ENCODE data around the gene GPR142. TPM values are rescaled to one million over a fixed set of nuclear protein-coding genes. Genes with fewer than 3 reads are reported as not detected.

The GPR142 gene
- total and polyA plus RNA-seq, 2 donors (not counting 3 experiments of a cell fraction or from before 2014, with no cell fraction given), result not detected

GRCh38 chr17:74408815-74409214 lies 41.5 kb downstream of the GPR142 start:
- no peaks in the 10 kb centered on the region for H3K9me3 ChIP-seq (replicated peaks; ENCODE audit: control insufficient read depth, insufficient read depth, low read length)
- H2AFZ ChIP-seq (ENCODE audit: low read depth, low read length), result no peak overlapping the region
- no peak for FAIRE-seq
- H3K27me3 ChIP-seq (ENCODE audit: control insufficient read depth in 2 of 2, insufficient read depth in 2 of 2, low read length in 2 of 2), result no peaks in the 10 kb centered on the region
- dilution Hi-C loops (cut with MboI; ENCODE audit: extremely low pct_ligation_motif_present, low sequenced_read_pairs), result no loop called here
- no peak for DNase-seq (ENCODE audit: low read depth, low spot score)
- no peak overlapping the region for H3K4me2 ChIP-seq (ENCODE audit: insufficient read depth, low read length)
- ChIA-PET POLR2A (no interaction called here), CTCF (no interaction called here)
- BruUV-seq (replicated peaks), result no TSS peak
- no peaks in the 10 kb centered on the region for H3K79me2 ChIP-seq (ENCODE audit: control insufficient read depth, insufficient read depth, low read length)
- H3K36me3 ChIP-seq (ENCODE audit: control insufficient read depth in 2 of 2, extremely low read depth in 1 of 2, insufficient read depth in 2 of 2, low read length in 2 of 2), result no peaks in the 10 kb centered on the region
- intact Hi-C loops (cut with micrococcal nuclease), result no loop called here
- no peak overlapping the region for H3K4me3 ChIP-seq (replicated peaks in 1 of 3; ENCODE audit: insufficient read depth in 1 of 3, low read depth in 1 of 3, low read length in 3 of 3)
- no peak overlapping the region for H3K27ac ChIP-seq (ENCODE audit: insufficient read depth, low read depth, low read length)
- H3K4me1 ChIP-seq (ENCODE audit: control insufficient read depth, extremely low read depth, insufficient read depth, low read length), result no peaks in the 10 kb centered on the region
- no peaks in the 10 kb centered on the region for H3K9me1 ChIP-seq (replicated peaks; ENCODE audit: control insufficient read depth, extremely low read depth, insufficient read depth, low read length)
- no peak overlapping the region for H3K9ac ChIP-seq (replicated peaks; ENCODE audit: extremely low read depth, insufficient read depth, low read length)
- TF ChIP-seq MYC (IDR thresholded peaks at IDR 0.05; ENCODE audit: low read depth, low read length) (no peak), GATA2 (IDR thresholded peaks at IDR 0.05; ENCODE audit: insufficient read depth, insufficient read length, low read depth, low read length) (no peak), EZH2 (IDR thresholded peaks at IDR 0.05; ENCODE audit: borderline replicate concordance, low read depth, low read length, severe bottlenecking) (no peak), FOS (IDR thresholded peaks at IDR 0.05; ENCODE audit: borderline replicate concordance, insufficient read depth, low read length) (no peak), POLR2A (IDR thresholded peaks at IDR 0.05; ENCODE audit: low read depth, low read length) (no peak), POLR2AphosphoS5 (IDR thresholded peaks at IDR 0.05; ENCODE audit: insufficient read depth, low read depth, low read length) (no peak), JUN (IDR thresholded peaks at IDR 0.05; ENCODE audit: borderline replicate concordance, insufficient read depth, insufficient read length, low read depth) (no peak), MAX (IDR thresholded peaks at IDR 0.05; ENCODE audit: insufficient read depth, insufficient read length) (no peak)
- no peaks in the 10 kb centered on the region for H4K20me1 ChIP-seq (replicated peaks; ENCODE audit: control insufficient read depth, extremely low read depth, insufficient read depth, low read length)

- H3K36me3 ChIP-seq (ENCODE audit: control insufficient read depth in 2 of 2, extremely low read depth in 1 of 2, insufficient read depth in 2 of 2, low read length in 2 of 2), result no peaks in the 10 kb centered on the region
- TF ChIP-seq JUN (IDR thresholded peaks at IDR 0.05; ENCODE audit: borderline replicate concordance, insufficient read depth, insufficient read length, low read depth), result no peak
- TF ChIP-seq FOS (IDR thresholded peaks at IDR 0.05; ENCODE audit: borderline replicate concordance, insufficient read depth, low read length), result no peak
- TF ChIP-seq POLR2AphosphoS5 (IDR thresholded peaks at IDR 0.05; ENCODE audit: insufficient read depth, low read depth, low read length), result no peak
- no peak for TF ChIP-seq GATA2 (IDR thresholded peaks at IDR 0.05; ENCODE audit: insufficient read depth, insufficient read length, low read depth, low read length)
- TF ChIP-seq EZH2 (IDR thresholded peaks at IDR 0.05; ENCODE audit: borderline replicate concordance, low read depth, low read length, severe bottlenecking), result no peak
- TF ChIP-seq MAX (IDR thresholded peaks at IDR 0.05; ENCODE audit: insufficient read depth, insufficient read length), result no peak
- TF ChIP-seq CTCF (IDR thresholded peaks at IDR 0.05; ENCODE audit: extremely low read depth in 1 of 2, insufficient read depth in 1 of 2, low read depth in 1 of 2, low read length in 2 of 2), result no peak
- TF ChIP-seq POLR2A (IDR thresholded peaks at IDR 0.05; ENCODE audit: low read depth, low read length), result no peak
- no peak for TF ChIP-seq MYC (IDR thresholded peaks at IDR 0.05; ENCODE audit: low read depth, low read length)
- H3K9ac ChIP-seq (replicated peaks; ENCODE audit: extremely low read depth, insufficient read depth, low read length), result no peak overlapping the region
- H3K4me3 ChIP-seq (replicated peaks in 1 of 3; ENCODE audit: insufficient read depth in 1 of 3, low read depth in 1 of 3, low read length in 3 of 3), result no peak overlapping the region
- H3K4me1 ChIP-seq (ENCODE audit: control insufficient read depth, extremely low read depth, insufficient read depth, low read length), result no peaks in the 10 kb centered on the region
- POLR2A ChIA-PET, result no interaction called here
- H2AFZ ChIP-seq (ENCODE audit: low read depth, low read length), result no peak overlapping the region
- BruUV-seq (replicated peaks), result no TSS peak
- dilution Hi-C loops (cut with MboI; ENCODE audit: extremely low pct_ligation_motif_present, low sequenced_read_pairs) (no loop called here), intact Hi-C loops (cut with micrococcal nuclease) (no loop called here)
- no peaks in the 10 kb centered on the region for H3K27me3 ChIP-seq (ENCODE audit: control insufficient read depth in 2 of 2, insufficient read depth in 2 of 2, low read length in 2 of 2)
- no peaks in the 10 kb centered on the region for H3K79me2 ChIP-seq (ENCODE audit: control insufficient read depth, insufficient read depth, low read length)
- no peaks in the 10 kb centered on the region for H3K9me3 ChIP-seq (replicated peaks; ENCODE audit: control insufficient read depth, insufficient read depth, low read length)
- DNase-seq (ENCODE audit: low read depth, low spot score) (no peak), FAIRE-seq (no peak)
- no peak overlapping the region for H3K27ac ChIP-seq (ENCODE audit: insufficient read depth, low read depth, low read length)
- H3K4me2 ChIP-seq (ENCODE audit: insufficient read depth, low read length), result no peak overlapping the region
- no peaks in the 10 kb centered on the region for H4K20me1 ChIP-seq (replicated peaks; ENCODE audit: control insufficient read depth, extremely low read depth, insufficient read depth, low read length)
- CTCF ChIA-PET, result no interaction called here
- H3K9me1 ChIP-seq (replicated peaks; ENCODE audit: control insufficient read depth, extremely low read depth, insufficient read depth, low read length), result no peaks in the 10 kb centered on the region
These were observed 42.7 kb downstream of the GPR142 start for GRCh38 chr17:74410001-74410443.
